C4-2B (cell line): ENCODE measurements around the gene ARHGAP26.

ENCODE experiments used
- H3K27ac ChIP-seq: fragments of 450-650 bp; 2 replicates; pipeline ENCODE4 v1.5.1; 2017
- ZFX ChIP-seq: fragments of 450-650 bp; IDR thresholded peaks from 2 replicates; pipeline ENCODE4 v1.6.1; 2017
- TF ChIP-seq, protein P1 (sequence below): fragments of 450-650 bp; conservative IDR thresholded peaks from 2 replicates; pipeline ENCODE4 v1.5.1; 2017; ENCODE audit warnings: mild to moderate bottlenecking

The ARHGAP26 gene

DNA sequence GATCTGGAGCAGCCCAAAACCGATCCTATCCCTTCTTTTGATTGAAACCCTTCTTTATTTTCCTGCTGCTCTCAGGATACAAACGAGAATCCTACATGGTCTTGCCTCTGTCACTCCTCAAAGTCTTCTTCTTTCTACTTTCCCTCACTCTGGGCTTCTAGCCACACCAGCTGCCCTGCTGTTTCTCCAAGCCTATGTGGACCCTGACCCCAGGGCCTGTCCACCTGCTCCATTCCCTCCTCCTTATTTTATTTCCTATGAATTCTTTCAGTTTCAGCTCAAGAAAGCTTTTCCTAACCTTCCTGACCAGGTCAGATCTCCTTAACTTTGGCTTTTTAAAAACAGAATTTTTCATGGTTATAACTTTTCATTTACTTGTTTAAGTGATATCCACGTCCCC, 141.0 kb downstream of the ARHGAP26 start:
- TF ChIP-seq, protein P1, sequence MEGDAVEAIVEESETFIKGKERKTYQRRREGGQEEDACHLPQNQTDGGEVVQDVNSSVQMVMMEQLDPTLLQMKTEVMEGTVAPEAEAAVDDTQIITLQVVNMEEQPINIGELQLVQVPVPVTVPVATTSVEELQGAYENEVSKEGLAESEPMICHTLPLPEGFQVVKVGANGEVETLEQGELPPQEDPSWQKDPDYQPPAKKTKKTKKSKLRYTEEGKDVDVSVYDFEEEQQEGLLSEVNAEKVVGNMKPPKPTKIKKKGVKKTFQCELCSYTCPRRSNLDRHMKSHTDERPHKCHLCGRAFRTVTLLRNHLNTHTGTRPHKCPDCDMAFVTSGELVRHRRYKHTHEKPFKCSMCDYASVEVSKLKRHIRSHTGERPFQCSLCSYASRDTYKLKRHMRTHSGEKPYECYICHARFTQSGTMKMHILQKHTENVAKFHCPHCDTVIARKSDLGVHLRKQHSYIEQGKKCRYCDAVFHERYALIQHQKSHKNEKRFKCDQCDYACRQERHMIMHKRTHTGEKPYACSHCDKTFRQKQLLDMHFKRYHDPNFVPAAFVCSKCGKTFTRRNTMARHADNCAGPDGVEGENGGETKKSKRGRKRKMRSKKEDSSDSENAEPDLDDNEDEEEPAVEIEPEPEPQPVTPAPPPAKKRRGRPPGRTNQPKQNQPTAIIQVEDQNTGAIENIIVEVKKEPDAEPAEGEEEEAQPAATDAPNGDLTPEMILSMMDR: no peak
- TF ChIP-seq ZFX: no peak
- no peak overlapping the region for H3K27ac ChIP-seq

DNA sequence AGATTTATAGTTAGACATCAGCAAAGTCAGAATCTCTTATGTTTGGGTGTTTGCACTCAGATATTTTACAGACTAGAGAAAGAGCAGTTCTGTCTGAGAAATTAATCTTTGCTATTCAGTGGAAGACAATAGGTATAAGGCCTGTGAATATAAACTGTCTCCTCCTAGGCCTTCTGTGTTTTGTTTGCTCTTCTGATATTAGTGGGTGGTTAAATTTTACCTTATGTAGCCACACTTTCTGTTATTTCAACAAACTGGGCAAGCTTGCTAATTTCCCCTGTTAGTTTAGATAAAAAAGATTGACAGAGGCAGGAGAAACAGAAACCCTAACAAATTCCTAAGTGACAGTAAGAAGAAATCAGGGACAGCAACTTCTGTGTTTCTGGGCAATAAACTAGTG, 141.6 kb downstream of the ARHGAP26 start:
- no peak overlapping the region for H3K27ac ChIP-seq
- no peak for TF ChIP-seq ZFX
- TF ChIP-seq, protein P1: no peak

- no peak overlapping the region for H3K27ac ChIP-seq
- TF ChIP-seq, protein P1: no peak
- no peak for TF ChIP-seq ZFX
Measured at GRCh38 chr5:142913728-142914338, 143.7 kb downstream of the ARHGAP26 start.

DNA sequence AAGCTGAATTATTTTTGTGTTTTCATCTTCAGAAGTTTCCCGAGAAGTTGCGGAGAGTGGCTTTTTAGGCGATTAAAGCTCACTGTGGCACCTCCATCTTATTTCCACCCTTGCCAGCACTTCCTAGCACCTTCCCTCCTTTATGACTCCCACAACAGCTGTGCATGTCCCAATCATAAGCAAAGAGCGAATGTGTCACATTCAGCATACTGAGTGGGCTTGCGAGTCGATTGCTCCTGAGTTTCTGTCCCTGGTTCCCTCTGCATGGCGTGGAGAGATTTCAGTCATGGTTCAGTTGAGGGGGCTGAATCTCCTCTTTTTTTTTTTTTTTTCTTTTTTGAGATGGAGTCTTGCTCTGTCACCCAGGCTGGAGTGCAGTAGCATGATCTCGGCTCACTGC, 144.9 kb downstream of the ARHGAP26 start:
- TF ChIP-seq ZFX: no peak
- TF ChIP-seq, protein P1: no peak
- H3K27ac ChIP-seq: no peak overlapping the region

GRCh38 chr5:142915813-142916424, 145.7 kb downstream of the ARHGAP26 start:
- H3K27ac ChIP-seq: no peak overlapping the region
- TF ChIP-seq, protein P1: peak; percentile 91
- TF ChIP-seq ZFX: no peak

- no peak overlapping the region for H3K27ac ChIP-seq
- TF ChIP-seq ZFX: no peak
- TF ChIP-seq, protein P1: no peak
Measured at GRCh38 chr5:142918959-142919635, 148.9 kb downstream of the ARHGAP26 start.

GRCh38 chr5:142920849-142921612, 150.9 kb downstream of the ARHGAP26 start:
- H3K27ac ChIP-seq: no peak overlapping the region
- no peak for TF ChIP-seq ZFX
- TF ChIP-seq, protein P1: no peak
